WTC11 (cell line): Measurements from ENCODE around the gene PNMA6E. TPM values are rescaled to one million over a fixed set of nuclear protein-coding genes. Genes with fewer than 3 reads are reported as not detected.

Experiments
- FOXP1 ChIP-seq: sonication (generic); formaldehyde crosslinking; IDR thresholded peaks from 2 replicates; pipeline ENCODE4 v1.8.0; 2022; ENCODE audit warnings: missing genetic modification reagents, mild to moderate bottlenecking, moderate library complexity, borderline replicate concordance
- JAZF1 ChIP-seq: fragments of 250-450 bp; sonication (Bioruptor Pico); IDR thresholded peaks from 2 replicates; pipeline ENCODE4 v1.9.0; 2021; ENCODE audit warnings: moderate library complexity, mild to moderate bottlenecking, inconsistent platforms
- JUN ChIP-seq: sonication (generic); formaldehyde crosslinking; IDR thresholded peaks from 2 replicates; pipeline ENCODE4 v1.8.0; 2023; ENCODE audit warnings: mild to moderate bottlenecking, missing genetic modification reagents
- KAT7 ChIP-seq: sonication (generic); formaldehyde crosslinking; IDR thresholded peaks from 2 replicates; pipeline ENCODE4 v1.8.1; 2023; ENCODE audit warnings: missing genetic modification reagents, mild to moderate bottlenecking, borderline replicate concordance
- RELA ChIP-seq: sonication (generic); formaldehyde crosslinking; IDR thresholded peaks from 2 replicates; pipeline ENCODE4 v1.8.1; 2022; ENCODE audit warnings: missing genetic modification reagents, mild to moderate bottlenecking, borderline replicate concordance
- ZNF263 ChIP-seq: sonication (generic); formaldehyde crosslinking; IDR thresholded peaks from 2 replicates; pipeline ENCODE4 v1.8.1; 2022; ENCODE audit warnings: low read depth, mild to moderate bottlenecking, moderate library complexity, missing genetic modification reagents
- ZNF423 ChIP-seq: fragments of 250-450 bp; sonication (Bioruptor Pico); IDR thresholded peaks from 2 replicates; pipeline ENCODE4 v2.1.2; 2022; ENCODE audit warnings: mild to moderate bottlenecking, moderate library complexity
- total RNA-seq: library from RNA; stranded (reverse); gene quantifications from 3 replicates; pipeline ENCODE4 v1.2.3, GENCODE V29; 2021
- TF ChIP-seq, protein P1 (sequence below): sonication (generic); formaldehyde crosslinking; IDR thresholded peaks from 2 replicates; pipeline ENCODE4 v1.8.0; 2022; ENCODE audit warnings: missing genetic modification reagents
- TF ChIP-seq, protein P2 (sequence below): sonication (generic); formaldehyde crosslinking; IDR thresholded peaks from 2 replicates; pipeline ENCODE4 v1.8.0; 2023; ENCODE audit warnings: mild to moderate bottlenecking, missing genetic modification reagents
- TF ChIP-seq, protein P3 (sequence below): sonication (generic); formaldehyde crosslinking; IDR thresholded peaks from 2 replicates; pipeline ENCODE4 v1.8.1; 2022; ENCODE audit warnings: low read depth, missing genetic modification reagents, borderline replicate concordance
- TF ChIP-seq, protein P4 (sequence below): sonication (generic); formaldehyde crosslinking; conservative IDR thresholded peaks from 2 replicates; pipeline ENCODE4 v1.8.1; 2023; ENCODE audit warnings: mild to moderate bottlenecking, low read depth, missing genetic modification reagents, moderate library complexity
- TF ChIP-seq, protein P5 (sequence below): fragments of 250-450 bp; sonication (Bioruptor Pico); IDR thresholded peaks from 2 replicates; pipeline ENCODE4 v2.1.2; 2022; ENCODE audit warnings: mild to moderate bottlenecking, moderate library complexity
- TF ChIP-seq, protein P6 (sequence below): sonication (generic); formaldehyde crosslinking; IDR thresholded peaks from 2 replicates; pipeline ENCODE4 v1.8.1; 2023; ENCODE audit warnings: mild to moderate bottlenecking, missing genetic modification reagents, moderate library complexity
- TF ChIP-seq, protein P7 (sequence below): sonication (generic); formaldehyde crosslinking; IDR thresholded peaks from 2 replicates; pipeline ENCODE4 v1.8.0; 2022; ENCODE audit warnings: mild to moderate bottlenecking, missing genetic modification reagents
- TF ChIP-seq, protein P8 (sequence below): sonication (generic); formaldehyde crosslinking; IDR thresholded peaks from 2 replicates; pipeline ENCODE4 v1.8.1; 2023; ENCODE audit warnings: mild to moderate bottlenecking, missing genetic modification reagents, moderate library complexity

PNMA6E gene
- total RNA-seq, 1 experiment from 2014 or later, result not detected

DNA sequence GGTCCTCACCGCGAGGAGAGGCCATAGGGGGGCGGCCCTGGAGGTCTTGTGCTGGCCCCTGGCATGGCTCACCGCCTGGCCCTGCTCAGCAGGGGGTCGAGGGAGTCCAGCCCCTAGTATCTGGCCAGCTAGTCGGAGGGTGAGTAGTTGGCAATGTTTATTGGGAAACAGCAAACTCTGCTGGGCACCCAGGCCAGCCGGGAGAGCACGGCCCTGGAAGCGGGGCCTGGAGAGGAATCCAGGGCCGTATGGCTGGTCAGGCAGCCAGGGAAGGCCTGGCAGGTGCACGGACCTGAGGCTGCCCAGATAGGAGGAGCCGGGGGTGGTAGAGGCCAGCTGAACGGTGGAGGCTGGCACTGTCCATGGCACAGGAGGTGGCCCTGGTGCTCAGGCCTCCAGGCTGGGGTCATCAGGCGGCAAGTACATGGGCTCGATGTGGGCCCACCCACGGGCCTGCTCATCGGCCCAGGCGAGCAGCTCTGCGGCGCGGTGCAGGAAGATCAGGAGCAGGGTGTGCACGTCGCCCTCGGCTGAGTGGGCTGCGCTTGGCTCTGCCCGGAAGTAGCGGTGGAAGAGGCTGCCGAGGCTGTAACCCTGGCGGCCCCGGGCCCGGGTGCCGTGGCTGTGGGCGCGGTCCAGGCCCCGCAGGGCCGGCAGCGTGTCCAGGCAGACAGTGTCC is 43.3 kb upstream of the PNMA6E start (continued):
- TF ChIP-seq, protein P1, sequence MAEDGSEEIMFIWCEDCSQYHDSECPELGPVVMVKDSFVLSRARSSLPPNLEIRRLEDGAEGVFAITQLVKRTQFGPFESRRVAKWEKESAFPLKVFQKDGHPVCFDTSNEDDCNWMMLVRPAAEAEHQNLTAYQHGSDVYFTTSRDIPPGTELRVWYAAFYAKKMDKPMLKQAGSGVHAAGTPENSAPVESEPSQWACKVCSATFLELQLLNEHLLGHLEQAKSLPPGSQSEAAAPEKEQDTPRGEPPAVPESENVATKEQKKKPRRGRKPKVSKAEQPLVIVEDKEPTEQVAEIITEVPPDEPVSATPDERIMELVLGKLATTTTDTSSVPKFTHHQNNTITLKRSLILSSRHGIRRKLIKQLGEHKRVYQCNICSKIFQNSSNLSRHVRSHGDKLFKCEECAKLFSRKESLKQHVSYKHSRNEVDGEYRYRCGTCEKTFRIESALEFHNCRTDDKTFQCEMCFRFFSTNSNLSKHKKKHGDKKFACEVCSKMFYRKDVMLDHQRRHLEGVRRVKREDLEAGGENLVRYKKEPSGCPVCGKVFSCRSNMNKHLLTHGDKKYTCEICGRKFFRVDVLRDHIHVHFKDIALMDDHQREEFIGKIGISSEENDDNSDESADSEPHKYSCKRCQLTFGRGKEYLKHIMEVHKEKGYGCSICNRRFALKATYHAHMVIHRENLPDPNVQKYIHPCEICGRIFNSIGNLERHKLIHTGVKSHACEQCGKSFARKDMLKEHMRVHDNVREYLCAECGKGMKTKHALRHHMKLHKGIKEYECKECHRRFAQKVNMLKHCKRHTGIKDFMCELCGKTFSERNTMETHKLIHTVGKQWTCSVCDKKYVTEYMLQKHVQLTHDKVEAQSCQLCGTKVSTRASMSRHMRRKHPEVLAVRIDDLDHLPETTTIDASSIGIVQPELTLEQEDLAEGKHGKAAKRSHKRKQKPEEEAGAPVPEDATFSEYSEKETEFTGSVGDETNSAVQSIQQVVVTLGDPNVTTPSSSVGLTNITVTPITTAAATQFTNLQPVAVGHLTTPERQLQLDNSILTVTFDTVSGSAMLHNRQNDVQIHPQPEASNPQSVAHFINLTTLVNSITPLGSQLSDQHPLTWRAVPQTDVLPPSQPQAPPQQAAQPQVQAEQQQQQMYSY, result no peak
- TF ChIP-seq KAT7, result no peak
- TF ChIP-seq FOXP1 (CRISPR knock-in tag), result no peak
- no peak for TF ChIP-seq ZNF423
- TF ChIP-seq ZNF263, result no peak
- no peak for TF ChIP-seq JAZF1 (CRISPR knock-in tag)
- TF ChIP-seq, protein P2, sequence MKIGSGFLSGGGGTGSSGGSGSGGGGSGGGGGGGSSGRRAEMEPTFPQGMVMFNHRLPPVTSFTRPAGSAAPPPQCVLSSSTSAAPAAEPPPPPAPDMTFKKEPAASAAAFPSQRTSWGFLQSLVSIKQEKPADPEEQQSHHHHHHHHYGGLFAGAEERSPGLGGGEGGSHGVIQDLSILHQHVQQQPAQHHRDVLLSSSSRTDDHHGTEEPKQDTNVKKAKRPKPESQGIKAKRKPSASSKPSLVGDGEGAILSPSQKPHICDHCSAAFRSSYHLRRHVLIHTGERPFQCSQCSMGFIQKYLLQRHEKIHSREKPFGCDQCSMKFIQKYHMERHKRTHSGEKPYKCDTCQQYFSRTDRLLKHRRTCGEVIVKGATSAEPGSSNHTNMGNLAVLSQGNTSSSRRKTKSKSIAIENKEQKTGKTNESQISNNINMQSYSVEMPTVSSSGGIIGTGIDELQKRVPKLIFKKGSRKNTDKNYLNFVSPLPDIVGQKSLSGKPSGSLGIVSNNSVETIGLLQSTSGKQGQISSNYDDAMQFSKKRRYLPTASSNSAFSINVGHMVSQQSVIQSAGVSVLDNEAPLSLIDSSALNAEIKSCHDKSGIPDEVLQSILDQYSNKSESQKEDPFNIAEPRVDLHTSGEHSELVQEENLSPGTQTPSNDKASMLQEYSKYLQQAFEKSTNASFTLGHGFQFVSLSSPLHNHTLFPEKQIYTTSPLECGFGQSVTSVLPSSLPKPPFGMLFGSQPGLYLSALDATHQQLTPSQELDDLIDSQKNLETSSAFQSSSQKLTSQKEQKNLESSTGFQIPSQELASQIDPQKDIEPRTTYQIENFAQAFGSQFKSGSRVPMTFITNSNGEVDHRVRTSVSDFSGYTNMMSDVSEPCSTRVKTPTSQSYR (CRISPR knock-in tag), result no peak
- TF ChIP-seq, protein P3, sequence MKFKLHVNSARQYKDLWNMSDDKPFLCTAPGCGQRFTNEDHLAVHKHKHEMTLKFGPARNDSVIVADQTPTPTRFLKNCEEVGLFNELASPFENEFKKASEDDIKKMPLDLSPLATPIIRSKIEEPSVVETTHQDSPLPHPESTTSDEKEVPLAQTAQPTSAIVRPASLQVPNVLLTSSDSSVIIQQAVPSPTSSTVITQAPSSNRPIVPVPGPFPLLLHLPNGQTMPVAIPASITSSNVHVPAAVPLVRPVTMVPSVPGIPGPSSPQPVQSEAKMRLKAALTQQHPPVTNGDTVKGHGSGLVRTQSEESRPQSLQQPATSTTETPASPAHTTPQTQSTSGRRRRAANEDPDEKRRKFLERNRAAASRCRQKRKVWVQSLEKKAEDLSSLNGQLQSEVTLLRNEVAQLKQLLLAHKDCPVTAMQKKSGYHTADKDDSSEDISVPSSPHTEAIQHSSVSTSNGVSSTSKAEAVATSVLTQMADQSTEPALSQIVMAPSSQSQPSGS, result no peak
- TF ChIP-seq, protein P4, sequence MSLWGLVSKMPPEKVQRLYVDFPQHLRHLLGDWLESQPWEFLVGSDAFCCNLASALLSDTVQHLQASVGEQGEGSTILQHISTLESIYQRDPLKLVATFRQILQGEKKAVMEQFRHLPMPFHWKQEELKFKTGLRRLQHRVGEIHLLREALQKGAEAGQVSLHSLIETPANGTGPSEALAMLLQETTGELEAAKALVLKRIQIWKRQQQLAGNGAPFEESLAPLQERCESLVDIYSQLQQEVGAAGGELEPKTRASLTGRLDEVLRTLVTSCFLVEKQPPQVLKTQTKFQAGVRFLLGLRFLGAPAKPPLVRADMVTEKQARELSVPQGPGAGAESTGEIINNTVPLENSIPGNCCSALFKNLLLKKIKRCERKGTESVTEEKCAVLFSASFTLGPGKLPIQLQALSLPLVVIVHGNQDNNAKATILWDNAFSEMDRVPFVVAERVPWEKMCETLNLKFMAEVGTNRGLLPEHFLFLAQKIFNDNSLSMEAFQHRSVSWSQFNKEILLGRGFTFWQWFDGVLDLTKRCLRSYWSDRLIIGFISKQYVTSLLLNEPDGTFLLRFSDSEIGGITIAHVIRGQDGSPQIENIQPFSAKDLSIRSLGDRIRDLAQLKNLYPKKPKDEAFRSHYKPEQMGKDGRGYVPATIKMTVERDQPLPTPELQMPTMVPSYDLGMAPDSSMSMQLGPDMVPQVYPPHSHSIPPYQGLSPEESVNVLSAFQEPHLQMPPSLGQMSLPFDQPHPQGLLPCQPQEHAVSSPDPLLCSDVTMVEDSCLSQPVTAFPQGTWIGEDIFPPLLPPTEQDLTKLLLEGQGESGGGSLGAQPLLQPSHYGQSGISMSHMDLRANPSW (CRISPR knock-in tag), result no peak
- no peak for TF ChIP-seq JUN
- TF ChIP-seq, protein P5, sequence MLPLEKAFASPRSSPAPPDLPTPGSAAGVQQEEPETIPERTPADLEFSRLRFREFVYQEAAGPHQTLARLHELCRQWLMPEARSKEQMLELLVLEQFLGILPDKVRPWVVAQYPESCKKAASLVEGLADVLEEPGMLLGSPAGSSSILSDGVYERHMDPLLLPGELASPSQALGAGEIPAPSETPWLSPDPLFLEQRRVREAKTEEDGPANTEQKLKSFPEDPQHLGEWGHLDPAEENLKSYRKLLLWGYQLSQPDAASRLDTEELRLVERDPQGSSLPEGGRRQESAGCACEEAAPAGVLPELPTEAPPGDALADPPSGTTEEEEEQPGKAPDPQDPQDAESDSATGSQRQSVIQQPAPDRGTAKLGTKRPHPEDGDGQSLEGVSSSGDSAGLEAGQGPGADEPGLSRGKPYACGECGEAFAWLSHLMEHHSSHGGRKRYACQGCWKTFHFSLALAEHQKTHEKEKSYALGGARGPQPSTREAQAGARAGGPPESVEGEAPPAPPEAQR (CRISPR knock-in tag), result no peak
- no peak for TF ChIP-seq RELA
- TF ChIP-seq, protein P6, sequence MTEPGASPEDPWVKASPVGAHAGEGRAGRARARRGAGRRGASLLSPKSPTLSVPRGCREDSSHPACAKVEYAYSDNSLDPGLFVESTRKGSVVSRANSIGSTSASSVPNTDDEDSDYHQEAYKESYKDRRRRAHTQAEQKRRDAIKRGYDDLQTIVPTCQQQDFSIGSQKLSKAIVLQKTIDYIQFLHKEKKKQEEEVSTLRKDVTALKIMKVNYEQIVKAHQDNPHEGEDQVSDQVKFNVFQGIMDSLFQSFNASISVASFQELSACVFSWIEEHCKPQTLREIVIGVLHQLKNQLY (CRISPR knock-in tag), result no peak
- TF ChIP-seq, protein P7, sequence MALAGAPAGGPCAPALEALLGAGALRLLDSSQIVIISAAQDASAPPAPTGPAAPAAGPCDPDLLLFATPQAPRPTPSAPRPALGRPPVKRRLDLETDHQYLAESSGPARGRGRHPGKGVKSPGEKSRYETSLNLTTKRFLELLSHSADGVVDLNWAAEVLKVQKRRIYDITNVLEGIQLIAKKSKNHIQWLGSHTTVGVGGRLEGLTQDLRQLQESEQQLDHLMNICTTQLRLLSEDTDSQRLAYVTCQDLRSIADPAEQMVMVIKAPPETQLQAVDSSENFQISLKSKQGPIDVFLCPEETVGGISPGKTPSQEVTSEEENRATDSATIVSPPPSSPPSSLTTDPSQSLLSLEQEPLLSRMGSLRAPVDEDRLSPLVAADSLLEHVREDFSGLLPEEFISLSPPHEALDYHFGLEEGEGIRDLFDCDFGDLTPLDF (CRISPR knock-in tag), result no peak
- TF ChIP-seq, protein P8, sequence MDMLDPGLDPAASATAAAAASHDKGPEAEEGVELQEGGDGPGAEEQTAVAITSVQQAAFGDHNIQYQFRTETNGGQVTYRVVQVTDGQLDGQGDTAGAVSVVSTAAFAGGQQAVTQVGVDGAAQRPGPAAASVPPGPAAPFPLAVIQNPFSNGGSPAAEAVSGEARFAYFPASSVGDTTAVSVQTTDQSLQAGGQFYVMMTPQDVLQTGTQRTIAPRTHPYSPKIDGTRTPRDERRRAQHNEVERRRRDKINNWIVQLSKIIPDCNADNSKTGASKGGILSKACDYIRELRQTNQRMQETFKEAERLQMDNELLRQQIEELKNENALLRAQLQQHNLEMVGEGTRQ, result no peak
